ENCODE results near the gene TNC. TPM values are rescaled to one million over a fixed set of nuclear protein-coding genes. Genes with fewer than 3 reads are reported as not detected.

TNC gene
- 1 to 10 TPM; 1.6 to 4.2 TPM for total RNA-seq

- H3K4me3 ChIP-seq, result no peak within 1 kb of the TSS
- intact Hi-C loops (cut with DNase I), result no loop called here
- no peaks in the 10 kb centered on the region for H3K9me3 ChIP-seq
- no peak within 1 kb of the TSS for H3K27ac ChIP-seq
- DNase-seq (peak; percentile 31 to 37 (median 35)), ATAC-seq (peak; percentile 68)
- no peaks in the 10 kb centered on the region for H3K36me3 ChIP-seq (replicated peaks in 1 of 2; ENCODE audit: insufficient read depth in 1 of 2, low read depth in 2 of 2)
- H3K27me3 ChIP-seq, result no peaks in the 10 kb centered on the region
- peaks cover 16% of the 10 kb centered on the region for H3K4me1 ChIP-seq
- 0 to 1% methylated on average over 34 to 37 of the region's 37 CpGs for WGBS, 2 donors
- no peak for TF ChIP-seq POLR2A (IDR thresholded peaks at IDR 0.05)
These were observed at the start of gene TNC for GRCh38 chr9:115117999-115118878. Gene TNC, minus strand, starts transcription at chr9:115118157. Its CDS starts 27,139 bp downstream, at chr9:115091018.

GRCh38 chr9:115167175-115167574 lies 49.2 kb upstream of the TNC start:
- DNase-seq (no peak), ATAC-seq (no peak)
- no peaks in the 10 kb centered on the region for H3K9me3 ChIP-seq
- H3K4me3 ChIP-seq, result no peak overlapping the region
- H3K27me3 ChIP-seq, result no peaks in the 10 kb centered on the region
- H3K27ac ChIP-seq, result no peak overlapping the region
- no peaks in the 10 kb centered on the region for H3K4me1 ChIP-seq
- no peak for TF ChIP-seq CTCF (IDR thresholded peaks at IDR 0.05)
- TF ChIP-seq POLR2A (IDR thresholded peaks at IDR 0.05), result no peak
- no peaks in the 10 kb centered on the region for H3K36me3 ChIP-seq (replicated peaks in 1 of 2; ENCODE audit: insufficient read depth in 1 of 2, low read depth in 2 of 2)
- intact Hi-C loops (cut with DNase I), result no loop called here
- WGBS, 2 donors, result 51 to 53% methylated on average over 3 of the region's 3 CpGs

- no peak for DNase-seq
- no peaks in the 10 kb centered on the region for H3K27me3 ChIP-seq
- TF ChIP-seq POLR2A (IDR thresholded peaks at IDR 0.05), result no peak
- no peaks in the 10 kb centered on the region for H3K4me1 ChIP-seq
- no peaks in the 10 kb centered on the region for H3K9me3 ChIP-seq
- H3K36me3 ChIP-seq (replicated peaks in 1 of 2; ENCODE audit: insufficient read depth in 1 of 2, low read depth in 2 of 2), result no peaks in the 10 kb centered on the region
- intact Hi-C loops (cut with DNase I), result no loop called here
- no peak overlapping the region for H3K4me3 ChIP-seq
- no peak for ATAC-seq
- H3K27ac ChIP-seq, result no peak overlapping the region
These were observed 47.3 kb upstream of the TNC start for GRCh38 chr9:115165233-115165632.

- H3K36me3 ChIP-seq (replicated peaks in 1 of 2; ENCODE audit: insufficient read depth in 1 of 2, low read depth in 2 of 2), result no peaks in the 10 kb centered on the region
- H3K9me3 ChIP-seq, result no peaks in the 10 kb centered on the region
- no peak overlapping the region for H3K4me3 ChIP-seq
- DNase-seq, result peak; percentile 13 to 32 (median 16)
- ATAC-seq, result peak; percentile 24
- no peak for TF ChIP-seq CTCF (IDR thresholded peaks at IDR 0.05)
- TF ChIP-seq POLR2A (IDR thresholded peaks at IDR 0.05), result no peak
- intact Hi-C loops (cut with DNase I), result no loop called here
- H3K27ac ChIP-seq, result no peak overlapping the region
- 20 to 56% methylated on average over 3 of the region's 3 CpGs for WGBS, 2 donors
- H3K27me3 ChIP-seq, result no peaks in the 10 kb centered on the region
- no peaks in the 10 kb centered on the region for H3K4me1 ChIP-seq
These were observed 46.6 kb upstream of the TNC start for GRCh38 chr9:115164511-115164974.

GRCh38 chr9:115162946-115163345 lies 45.0 kb upstream of the TNC start:
- no peak for DNase-seq
- Histone ChIP-seq H3K27me3 (no peaks in the 10 kb centered on the region), H3K36me3 (replicated peaks in 1 of 2; ENCODE audit: insufficient read depth in 1 of 2, low read depth in 2 of 2) (no peaks in the 10 kb centered on the region), H3K4me3 (no peak overlapping the region), H3K9me3 (no peaks in the 10 kb centered on the region), H3K27ac (no peak overlapping the region), H3K4me1 (no peaks in the 10 kb centered on the region)
- intact Hi-C loops (cut with DNase I), result no loop called here
- ATAC-seq, result no peak
- WGBS, 2 donors, result 65 to 71% methylated on average over 1 of the region's 1 CpG
- TF ChIP-seq POLR2A (IDR thresholded peaks at IDR 0.05), result no peak
- TF ChIP-seq CTCF (IDR thresholded peaks at IDR 0.05), result no peak
